ENCODE results near the gene ADARB2. TPM values are rescaled to one million over a fixed set of nuclear protein-coding genes. Genes with fewer than 3 reads are reported as not detected.
"Not testable (repeated sequence)": the region's sequence is repeated elsewhere in the genome, so short reads cannot be mapped to it uniquely, and the experiment has no call there.

The ADARB2 gene
- total and polyA plus RNA-seq, 3 donors from 2014 or later: 8.5 to 13.0 (median 10.4) TPM

- Histone ChIP-seq H3K4me1 (no peaks in the 10 kb centered on the region), H3K9me3 (no peaks in the 10 kb centered on the region), H3K4me3 (no peak overlapping the region), H3K27ac (no peak overlapping the region), H3K36me3 (ENCODE audit: low read depth, missing control alignments) (no peaks in the 10 kb centered on the region), H3K27me3 (no peaks in the 10 kb centered on the region)
- TF ChIP-seq CTCF (IDR thresholded peaks at IDR 0.05) (no peak), POLR2A (IDR thresholded peaks at IDR 0.05) (no peak)
- intact Hi-C loops (cut with DNase I; ENCODE audit: low total_unique reads): no loop called here
- no peak for DNase-seq
- WGBS, 2 donors: 80% methylated on average over 5 of the region's 5 CpGs
Measured at GRCh38 chr10:1462032-1462431, 275.3 kb downstream of the ADARB2 start.

- Histone ChIP-seq H3K4me1 (no peaks in the 10 kb centered on the region), H3K27ac (no peak overlapping the region), H3K36me3 (ENCODE audit: low read depth, missing control alignments) (no peaks in the 10 kb centered on the region), H3K9me3 (no peaks in the 10 kb centered on the region), H3K27me3 (no peaks in the 10 kb centered on the region), H3K4me3 (no peak overlapping the region)
- TF ChIP-seq POLR2A (IDR thresholded peaks at IDR 0.05) (no peak), CTCF (IDR thresholded peaks at IDR 0.05) (no peak)
- DNase-seq: no peak
- 62 to 72% methylated on average over 9 of the region's 9 CpGs for WGBS, 2 donors
- intact Hi-C loops (cut with DNase I; ENCODE audit: low total_unique reads): no loop called here
Measured at GRCh38 chr10:1461016-1461415, 276.3 kb downstream of the ADARB2 start.

GRCh38 chr10:1459664-1460063 is 277.7 kb downstream of the ADARB2 start:
- H3K4me1 ChIP-seq; H3K27ac ChIP-seq; intact Hi-C loops (cut with DNase I; ENCODE audit: low total_unique reads); H3K9me3 ChIP-seq; H3K4me3 ChIP-seq; H3K27me3 ChIP-seq; DNase-seq; H3K36me3 ChIP-seq (ENCODE audit: low read depth, missing control alignments): not testable (repeated sequence)
- 76 to 78% methylated on average over 5 to 6 of the region's 6 CpGs for WGBS, 2 donors

GRCh38 chr10:1454951-1455350 is 282.4 kb downstream of the ADARB2 start:
- H3K9me3 ChIP-seq: no peaks in the 10 kb centered on the region
- no peak for DNase-seq
- H3K27ac ChIP-seq: no peak overlapping the region
- no peak overlapping the region for H3K4me3 ChIP-seq
- TF ChIP-seq CTCF (IDR thresholded peaks at IDR 0.05) (no peak), POLR2A (IDR thresholded peaks at IDR 0.05) (no peak)
- intact Hi-C loops (cut with DNase I; ENCODE audit: low total_unique reads): no loop called here
- no peaks in the 10 kb centered on the region for H3K36me3 ChIP-seq (ENCODE audit: low read depth, missing control alignments)
- WGBS, 2 donors: 81 to 87% methylated on average over 6 of the region's 6 CpGs
- H3K4me1 ChIP-seq: no peaks in the 10 kb centered on the region
- no peaks in the 10 kb centered on the region for H3K27me3 ChIP-seq

GRCh38 chr10:1454428-1454827 is 282.9 kb downstream of the ADARB2 start:
- TF ChIP-seq CTCF (IDR thresholded peaks at IDR 0.05): no peak
- TF ChIP-seq POLR2A (IDR thresholded peaks at IDR 0.05): no peak
- H3K4me1 ChIP-seq: no peaks in the 10 kb centered on the region
- 85 to 89% methylated on average over 6 of the region's 6 CpGs for whole genome bisulfite sequencing, 2 donors
- no peaks in the 10 kb centered on the region for H3K9me3 ChIP-seq
- no peak for DNase-seq
- H3K27ac ChIP-seq: no peak overlapping the region
- H3K4me3 ChIP-seq: no peak overlapping the region
- no peaks in the 10 kb centered on the region for H3K27me3 ChIP-seq
- H3K36me3 ChIP-seq (ENCODE audit: low read depth, missing control alignments): no peaks in the 10 kb centered on the region
- intact Hi-C loops (cut with DNase I; ENCODE audit: low total_unique reads): no loop called here

Data from testis (tissue), 3 donors.